HG03565 (cell line): ENCODE measurements around the gene DDN.

Experiments used
- ATAC-seq: cut with Tn5 transposase; IDR thresholded peaks from one replicate; pipeline ENCODE4 v1.9.1; 2021; ENCODE audit warnings: mild to moderate bottlenecking, moderate library complexity; ENCODE audit not compliant: unreplicated experiment

DDN gene

DNA sequence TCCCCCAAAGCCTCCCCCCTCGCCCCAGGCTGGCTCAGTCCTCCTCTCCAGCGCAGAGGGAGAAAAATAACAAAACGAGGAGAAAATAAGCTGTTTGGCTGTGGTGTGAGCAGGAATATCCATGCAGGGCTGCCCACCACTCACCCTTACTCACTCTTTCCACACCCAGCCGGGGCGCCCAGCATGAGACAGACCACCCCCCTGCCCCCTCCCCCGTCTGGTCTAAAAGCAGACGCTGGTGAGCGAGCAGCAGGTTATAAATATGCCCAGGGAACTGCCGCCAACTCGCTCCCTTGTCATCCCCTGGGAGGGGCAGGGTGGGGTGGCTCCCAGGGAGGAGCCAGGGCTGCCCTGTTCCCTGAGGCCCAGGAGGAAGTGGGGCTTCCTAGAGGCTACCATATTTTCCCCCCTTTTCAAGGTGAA is 13.7 kb downstream of the DDN start:
- ATAC-seq = no peak

DNA sequence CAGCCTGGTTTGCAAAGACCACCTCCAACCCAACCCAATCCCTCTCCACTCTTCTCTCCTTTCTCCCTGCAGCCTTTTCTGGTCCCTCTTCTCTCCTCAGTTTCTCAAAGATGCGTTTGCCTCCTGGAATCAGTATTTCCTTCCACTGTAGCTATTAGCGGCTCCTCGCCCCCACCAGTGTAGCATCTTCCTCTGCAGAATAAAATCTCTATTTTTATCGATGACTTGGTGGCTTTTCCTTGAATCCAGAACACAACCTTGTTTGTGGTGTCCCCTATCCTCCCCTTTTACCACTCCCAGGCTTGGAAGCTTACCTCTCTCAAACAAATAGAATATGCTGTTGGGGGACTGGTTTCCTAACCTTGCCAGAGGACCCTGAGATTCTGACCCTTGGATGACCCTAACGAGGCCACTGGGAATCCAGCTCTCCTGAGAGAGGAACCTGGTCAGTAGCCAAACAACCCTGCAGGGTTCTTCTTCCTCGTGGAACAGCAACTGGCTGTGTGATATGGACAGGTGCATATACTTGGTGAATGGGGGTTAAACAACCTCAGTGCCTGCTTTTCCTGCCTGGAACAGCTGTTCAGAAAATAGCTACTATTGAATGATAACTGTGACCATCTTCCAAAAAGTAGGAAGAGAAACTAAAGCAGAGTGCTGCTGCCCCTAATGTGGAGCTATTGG is 16.6 kb downstream of the DDN start:
- no peak for ATAC-seq

DNA sequence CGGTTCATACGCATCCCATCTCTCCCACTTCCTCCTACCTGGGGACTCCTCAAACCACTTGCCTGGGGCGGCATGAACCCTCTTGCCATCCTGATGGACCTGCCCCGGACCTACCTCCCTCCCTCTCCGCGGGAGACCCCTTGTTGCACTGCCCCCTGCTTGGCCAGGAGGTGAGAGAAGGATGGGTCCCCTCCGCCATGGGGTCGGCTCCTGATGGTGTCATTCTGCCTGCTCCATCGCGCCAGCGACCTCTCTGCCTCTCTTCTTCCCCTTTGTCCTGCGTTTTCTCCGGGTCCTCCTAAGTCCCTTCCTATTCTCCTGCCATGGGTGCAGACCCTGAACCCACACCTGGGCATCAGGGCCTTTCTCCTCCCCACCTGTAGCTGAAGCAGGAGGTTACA is 17.4 kb downstream of the DDN start:
- no peak for ATAC-seq

DNA sequence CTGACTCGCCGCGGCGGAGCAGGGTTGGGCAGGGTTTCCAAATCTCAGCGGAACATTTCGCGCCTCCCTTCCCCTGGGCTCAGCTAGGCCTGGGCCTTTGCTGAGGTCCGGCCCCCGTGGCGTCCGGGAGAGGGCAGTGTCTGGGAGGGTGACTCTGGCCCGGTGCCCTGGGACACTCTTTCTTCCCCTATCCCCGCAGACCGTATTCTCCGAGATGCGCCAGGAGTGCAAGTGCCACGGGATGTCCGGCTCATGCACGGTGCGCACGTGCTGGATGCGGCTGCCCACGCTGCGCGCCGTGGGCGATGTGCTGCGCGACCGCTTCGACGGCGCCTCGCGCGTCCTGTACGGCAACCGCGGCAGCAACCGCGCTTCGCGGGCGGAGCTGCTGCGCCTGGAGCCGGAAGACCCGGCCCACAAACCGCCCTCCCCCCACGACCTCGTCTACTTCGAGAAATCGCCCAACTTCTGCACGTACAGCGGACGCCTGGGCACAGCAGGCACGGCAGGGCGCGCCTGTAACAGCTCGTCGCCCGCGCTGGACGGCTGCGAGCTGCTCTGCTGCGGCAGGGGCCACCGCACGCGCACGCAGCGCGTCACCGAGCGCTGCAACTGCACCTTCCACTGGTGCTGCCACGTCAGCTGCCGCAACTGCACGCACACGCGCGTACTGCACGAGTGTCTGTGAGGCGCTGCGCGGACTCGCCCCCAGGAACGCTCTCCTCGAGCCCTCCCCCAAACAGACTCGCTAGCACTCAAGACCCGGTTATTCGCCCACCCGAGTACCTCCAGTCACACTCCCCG is 18.0 kb downstream of the DDN start:
- ATAC-seq = no peak

DNA sequence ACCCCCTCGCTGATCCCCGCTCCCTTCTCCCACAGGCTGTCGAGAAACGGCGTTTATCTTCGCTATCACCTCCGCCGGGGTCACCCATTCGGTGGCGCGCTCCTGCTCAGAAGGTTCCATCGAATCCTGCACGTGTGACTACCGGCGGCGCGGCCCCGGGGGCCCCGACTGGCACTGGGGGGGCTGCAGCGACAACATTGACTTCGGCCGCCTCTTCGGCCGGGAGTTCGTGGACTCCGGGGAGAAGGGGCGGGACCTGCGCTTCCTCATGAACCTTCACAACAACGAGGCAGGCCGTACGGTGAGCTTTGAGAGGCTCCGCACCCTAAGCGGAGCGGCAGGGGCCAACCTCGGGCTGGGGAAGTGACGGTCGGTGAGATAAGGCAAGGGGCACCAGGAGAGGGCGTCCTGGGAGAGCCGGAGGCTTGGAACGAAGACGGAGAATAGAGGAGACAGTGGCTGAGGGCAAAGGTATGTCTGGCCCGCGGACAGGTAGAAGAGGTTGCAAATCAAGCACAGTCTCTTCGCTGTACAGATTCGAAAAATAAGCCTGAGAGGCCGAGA is 18.7 kb downstream of the DDN start:
- ATAC-seq = no peak

DNA sequence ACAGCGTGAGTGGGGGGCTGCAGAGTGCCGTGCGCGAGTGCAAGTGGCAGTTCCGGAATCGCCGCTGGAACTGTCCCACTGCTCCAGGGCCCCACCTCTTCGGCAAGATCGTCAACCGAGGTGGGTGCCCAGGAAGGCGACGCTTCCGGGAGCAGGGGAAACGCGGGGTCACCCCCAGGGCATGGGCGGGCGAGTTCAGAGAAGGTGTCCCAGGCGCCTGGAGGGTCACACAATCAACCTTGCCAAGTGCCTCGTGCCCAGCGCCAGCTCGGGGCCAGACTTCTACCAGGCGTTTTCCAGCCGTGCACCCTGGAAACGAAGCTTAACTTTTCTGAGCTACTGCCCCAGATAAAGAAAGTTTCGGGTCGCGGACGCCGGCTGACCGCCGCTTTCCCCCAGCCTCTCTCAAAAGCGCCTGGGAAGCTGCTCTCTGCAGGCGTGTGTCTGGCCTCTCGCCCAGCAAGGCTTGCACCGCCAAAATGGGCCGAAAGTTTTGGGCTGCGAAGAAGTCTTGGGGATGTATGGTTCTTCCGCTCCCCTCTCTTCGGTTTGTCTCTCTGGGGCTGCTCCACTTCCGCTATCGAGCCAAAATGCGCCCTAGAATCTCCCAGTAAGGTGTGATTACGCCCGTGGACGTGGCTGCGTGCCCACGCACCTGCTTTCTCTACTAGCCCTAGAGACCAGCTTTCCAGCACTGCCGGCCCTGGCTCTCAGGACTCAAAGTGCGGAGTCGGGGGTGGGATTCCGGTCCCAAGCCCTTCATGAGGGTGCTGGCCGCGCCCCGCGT is 19.4 kb downstream of the DDN start:
- ATAC-seq = no peak

DNA sequence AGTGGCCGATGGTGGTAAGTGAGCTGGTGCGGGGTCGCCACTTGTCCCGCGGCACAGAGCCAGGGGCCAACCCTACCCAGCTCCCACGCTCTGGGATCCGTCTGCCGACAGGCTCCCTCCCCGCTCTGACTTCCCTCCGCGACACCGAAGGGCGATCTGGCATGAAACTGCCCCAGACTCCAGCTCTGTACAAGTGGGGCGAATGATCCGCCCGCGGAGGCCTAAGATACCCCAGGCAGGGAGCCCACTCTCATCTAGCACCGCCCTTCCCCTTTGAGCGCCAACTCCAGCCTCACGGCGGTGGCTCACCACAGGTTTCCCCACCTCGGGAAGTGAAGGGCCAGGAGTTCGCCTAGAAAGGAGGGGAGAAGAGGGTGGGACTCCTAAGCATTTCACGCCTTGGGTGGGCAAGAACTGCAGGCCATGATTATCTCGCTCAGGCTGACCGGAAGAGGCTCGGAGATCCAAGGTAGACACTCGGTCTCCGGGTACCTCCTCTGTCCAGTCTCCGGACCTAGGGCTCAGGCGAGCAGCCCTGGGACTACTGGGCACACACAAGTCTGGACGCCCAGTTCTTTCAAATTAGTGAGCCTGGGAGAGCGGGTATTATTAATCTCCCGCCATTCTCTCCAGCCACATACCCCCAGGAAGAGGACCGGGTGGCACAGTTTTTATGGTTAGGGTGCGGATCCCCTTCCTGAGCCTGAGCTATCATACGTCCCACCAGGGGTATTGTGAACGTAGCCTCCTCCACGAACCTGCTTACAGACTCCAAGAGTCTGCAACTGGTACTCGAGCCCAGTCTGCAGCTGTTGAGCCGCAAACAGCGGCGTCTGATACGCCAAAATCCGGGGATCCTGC is 20.2 kb downstream of the DDN start:
- no peak for ATAC-seq

DNA sequence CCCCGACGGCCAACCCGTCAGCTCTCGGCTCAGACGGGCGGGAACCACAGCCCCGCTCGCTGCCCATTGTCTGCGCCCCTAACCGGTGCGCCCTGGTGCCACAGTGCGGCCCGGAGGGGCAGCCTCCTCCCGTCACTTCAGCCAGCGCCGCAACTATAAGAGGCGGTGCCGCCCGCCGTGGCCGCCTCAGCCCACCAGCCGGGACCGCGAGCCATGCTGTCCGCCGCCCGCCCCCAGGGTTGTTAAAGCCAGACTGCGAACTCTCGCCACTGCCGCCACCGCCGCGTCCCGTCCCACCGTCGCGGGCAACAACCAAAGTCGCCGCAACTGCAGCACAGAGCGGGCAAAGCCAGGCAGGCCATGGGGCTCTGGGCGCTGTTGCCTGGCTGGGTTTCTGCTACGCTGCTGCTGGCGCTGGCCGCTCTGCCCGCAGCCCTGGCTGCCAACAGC is 20.9 kb downstream of the DDN start, which contains the start of gene WNT1:
WNT1 (plus strand) TSS at position 32 of the 450 bp plus-strand sequence; CDS start at position 361, 329 bp downstream.
- ATAC-seq = no peak

DNA sequence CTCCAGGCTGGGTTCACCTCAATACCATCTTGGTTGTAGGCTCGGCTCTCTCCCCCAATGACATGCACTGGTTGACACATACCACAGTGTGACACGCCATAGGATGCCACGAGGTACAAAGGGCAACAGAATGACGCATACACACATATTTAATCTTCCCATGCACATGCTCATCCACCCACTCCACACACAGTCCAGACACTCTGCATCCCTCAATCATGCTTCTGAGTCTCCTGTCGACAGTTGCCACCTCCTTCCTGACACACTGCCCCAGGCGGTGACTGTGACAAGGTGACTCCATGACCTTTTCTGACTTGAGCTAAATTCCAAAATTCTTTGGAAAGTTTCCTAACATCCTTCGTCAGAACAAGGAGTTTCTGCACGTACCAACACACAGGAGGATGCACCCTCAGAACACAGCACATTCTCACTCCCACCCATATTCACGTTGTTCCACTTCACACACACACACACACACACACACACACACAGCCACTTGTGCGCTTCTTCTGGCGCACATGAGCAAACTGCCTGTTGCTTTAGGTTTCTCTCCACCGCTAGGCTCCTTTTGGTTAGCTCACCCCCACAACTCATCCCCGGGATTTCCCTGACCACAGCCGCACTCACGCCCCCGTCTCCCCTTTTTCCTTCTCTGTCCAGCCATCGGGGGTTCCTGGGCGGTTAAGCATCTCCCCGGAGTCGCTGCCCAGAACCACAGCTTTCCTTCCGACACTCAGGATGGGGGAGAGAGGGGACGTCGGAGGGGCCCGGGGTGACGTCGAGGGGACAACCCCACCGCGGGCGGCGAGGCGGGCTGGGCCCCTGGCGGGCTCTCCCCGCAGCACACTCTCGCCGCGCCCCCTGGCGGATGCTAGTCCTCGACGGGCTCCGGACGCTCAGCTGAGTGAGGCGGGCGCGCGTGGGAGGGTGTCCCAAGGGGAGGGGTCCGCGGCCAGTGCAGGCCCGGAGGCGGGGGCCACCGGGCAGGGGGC is 21.6 kb downstream of the DDN start:
- ATAC-seq = no peak

DNA sequence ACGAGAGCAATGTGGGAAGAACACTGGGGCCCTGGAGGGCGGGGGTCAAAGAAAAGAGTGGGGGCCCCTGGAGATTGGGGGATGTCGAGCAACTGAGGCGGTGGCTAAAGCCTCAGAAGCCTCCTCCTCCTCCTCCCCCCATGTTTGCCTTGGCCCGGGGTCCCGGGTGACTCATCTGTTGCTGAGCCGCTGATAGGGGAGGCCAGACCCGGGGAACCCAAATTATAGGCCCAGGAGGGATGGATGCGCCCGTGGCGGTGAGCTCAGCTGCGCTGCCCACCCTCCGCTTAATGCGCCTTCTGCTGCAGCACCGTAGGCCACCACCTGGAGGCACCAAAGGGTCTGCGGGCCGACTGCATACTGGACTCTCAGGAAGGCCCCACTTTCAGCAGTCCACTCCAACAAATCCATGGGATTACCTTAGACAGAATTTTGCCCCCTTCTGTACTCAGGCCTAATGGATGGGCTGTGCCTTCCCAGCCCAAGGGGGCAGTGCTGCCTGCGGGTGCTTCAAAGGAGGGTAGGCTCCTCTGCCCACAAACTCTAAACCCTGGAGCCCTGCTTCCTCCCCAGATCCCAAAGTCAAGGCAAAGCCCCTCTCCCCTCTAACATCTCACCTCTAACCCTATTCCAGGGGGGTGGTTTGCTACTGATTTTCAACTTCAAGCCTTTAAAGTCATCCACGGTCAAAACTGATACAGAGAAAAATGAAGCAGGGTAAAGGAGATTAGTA is 25.1 kb downstream of the DDN start:
- ATAC-seq = no peak

DNA sequence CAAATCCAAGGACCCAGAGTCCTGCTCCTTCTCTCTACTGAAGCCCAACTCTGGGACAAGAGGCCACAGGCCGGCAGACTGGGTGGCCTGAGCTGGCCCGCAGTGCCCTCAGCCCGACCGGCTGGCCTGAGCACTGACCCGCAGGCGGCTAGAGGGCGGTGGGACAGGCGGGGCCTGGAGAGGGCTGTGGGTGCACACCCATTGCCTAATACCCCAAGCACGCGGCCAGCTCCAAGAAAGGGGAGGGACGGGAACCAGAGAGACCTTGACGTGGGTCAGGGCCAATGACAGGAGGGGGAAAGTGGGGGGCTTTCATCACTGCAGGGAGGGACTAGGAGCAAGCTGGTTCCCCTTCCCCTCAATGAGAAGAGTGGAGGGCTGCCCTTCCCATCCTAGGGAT is 25.6 kb downstream of the DDN start:
- no peak for ATAC-seq

DNA sequence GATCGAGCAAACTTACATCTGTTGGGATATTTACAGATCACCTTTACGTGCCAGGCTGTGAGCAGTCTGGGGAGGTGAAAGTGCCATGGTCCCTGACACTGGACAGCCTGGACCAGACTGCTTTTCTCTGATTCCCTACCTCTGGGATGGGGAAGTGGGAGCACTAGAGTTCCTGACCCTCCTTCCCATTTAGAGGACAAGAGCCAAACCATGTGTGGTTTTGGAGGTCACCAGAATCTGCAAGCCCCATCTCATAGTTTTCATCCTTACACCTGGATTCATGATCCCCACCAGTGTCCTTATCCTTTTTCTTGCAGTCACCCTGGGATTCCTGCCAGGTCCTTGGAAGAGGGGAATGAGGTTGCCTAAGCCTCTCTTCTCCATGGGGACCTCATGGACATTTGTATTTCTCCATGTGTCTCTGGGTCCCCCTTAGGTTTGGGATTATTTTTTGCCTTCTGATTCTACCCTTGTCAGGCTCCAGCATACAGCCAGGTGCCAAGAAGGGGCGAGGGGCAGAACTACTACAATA is 26.2 kb downstream of the DDN start:
- ATAC-seq = no peak

DNA sequence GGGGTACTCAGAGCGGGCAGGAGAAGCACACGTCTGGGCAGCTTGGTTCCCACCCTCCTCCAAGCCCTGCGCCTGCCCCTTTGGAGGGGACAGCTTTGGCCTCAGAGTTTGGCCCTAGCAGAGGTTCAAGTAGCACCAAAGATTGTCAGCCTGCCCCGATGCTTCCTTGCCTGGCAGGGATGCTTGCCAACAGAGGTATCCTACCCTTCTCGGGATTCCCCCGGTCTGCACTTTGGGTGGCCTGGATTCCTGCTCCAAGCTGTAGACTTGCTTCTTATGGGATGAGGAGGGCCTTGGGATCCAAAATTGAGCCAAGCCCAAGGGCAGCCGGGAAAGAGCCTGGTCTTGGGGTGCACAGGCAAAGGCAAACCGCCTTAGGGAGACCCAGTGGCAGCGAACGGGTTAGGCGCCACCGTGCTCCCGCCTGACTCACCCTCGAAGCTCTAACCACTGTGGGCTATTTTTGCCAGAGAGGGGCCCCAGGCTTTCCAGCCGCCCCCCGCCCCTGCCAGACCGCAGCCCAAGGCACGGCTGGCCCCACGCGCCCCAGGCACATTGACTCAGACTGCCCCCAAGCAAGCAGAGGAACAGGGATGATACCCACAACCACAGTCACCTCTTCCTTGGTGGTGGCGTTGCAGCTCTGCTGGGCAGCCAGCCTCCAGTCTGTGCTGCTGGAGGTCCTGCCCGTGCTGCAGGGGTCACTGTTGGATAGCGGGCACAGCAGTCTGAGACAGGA is 26.8 kb downstream of the DDN start:
- ATAC-seq = no peak

DNA sequence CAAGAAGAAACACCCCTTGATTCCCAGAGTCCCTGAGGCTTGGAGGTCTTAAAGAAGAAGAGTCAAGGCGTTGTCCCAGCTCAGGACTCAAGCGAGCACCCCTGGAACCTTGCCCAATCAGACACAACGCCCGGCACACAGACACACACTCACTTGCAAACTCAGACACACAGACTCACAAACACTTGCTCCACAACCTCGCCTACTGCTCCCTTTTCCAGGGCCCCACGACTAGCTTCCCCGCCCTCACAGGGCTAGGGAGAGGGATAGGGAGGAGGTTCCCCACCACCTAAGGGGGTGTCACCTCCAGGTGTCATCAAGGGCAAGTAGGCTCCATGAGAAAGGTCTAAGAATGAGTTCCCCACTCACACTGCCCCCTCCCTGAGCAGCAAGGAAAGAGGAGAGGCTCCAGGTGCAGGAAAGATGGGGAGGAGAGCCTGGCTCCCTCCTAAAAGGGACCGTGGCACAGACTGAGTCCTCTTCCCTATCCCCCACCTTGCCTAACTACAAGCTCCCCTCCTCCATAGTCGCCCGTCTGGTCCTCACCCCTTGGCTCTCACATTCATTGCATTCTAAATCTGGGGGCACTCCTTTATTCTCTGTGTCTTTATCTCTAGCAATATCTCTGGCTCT is 28.4 kb downstream of the DDN start:
- ATAC-seq = no peak

DNA sequence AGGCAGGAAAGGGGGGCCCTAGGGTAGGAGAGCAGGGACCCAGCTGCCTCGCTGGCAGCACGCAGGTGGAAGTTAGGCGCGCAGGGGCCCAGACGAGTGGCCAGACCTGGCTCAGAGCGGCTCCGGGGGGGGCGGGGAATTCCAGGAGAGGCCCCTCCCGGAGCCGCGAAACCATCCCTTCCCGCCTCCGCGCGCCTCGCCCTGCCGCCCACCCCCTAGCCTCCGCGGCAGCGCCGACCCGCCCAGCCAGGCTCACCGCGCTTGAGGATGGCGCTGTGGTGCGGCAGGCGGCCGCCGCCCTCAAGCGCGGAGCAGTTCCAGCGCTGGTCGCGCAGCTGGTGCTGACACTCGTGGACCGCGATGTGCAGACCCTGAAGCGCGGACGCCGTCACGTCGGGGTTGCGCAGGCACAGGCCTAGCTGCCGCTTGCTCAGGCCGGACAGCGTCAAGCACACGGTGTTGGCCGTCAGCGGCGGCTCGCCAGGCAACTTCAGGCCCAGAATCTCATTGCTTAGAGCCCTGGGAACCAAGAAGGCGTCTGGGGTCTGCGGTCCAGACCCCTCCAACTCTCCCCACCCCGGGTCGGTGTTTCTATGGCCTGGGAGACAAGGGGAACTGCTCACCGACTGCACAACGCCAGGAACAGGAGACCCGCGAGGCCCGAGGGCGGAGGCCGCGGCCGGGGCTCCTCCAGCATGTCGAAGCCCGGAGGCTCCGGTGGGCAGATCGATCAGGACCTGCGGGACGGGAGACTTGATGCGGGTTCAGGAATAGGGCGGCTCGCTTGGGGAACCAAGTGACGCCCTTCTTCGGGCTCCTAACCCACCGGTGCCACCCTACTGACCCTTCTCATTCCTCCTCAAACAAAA is 29.1 kb downstream of the DDN start:
- no peak for ATAC-seq

DNA sequence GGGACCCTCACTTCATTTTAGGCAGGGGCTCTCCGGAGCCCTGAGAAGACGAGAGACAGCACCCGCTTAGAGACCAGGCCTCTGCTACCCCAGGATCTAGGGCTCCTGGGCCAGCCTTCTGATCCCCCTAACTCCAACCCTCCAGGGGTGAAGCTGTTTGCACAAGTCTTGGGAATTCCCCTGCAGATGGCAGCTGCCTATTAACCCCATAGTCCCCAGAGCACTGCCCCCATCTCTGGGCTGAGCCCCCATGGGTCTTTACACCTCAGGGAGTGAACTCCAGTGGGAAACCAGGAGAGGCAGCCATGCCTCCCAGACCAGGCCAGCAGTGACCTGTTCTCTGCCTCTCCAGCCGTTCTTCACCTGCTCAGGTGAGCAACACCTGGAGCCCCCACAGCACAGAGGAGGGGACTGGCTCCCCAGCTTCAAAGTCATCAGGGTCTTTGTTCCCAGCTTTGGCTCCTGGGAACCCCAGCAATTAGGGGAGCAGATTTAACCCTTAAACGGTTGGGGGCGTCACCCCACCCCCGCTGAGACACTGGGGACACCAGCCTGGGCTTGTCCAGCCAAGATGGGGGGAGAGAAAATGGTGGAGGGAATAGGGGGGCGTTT is 29.9 kb downstream of the DDN start:
- no peak for ATAC-seq
